GM10266 (cell line): Measurements from ENCODE around the gene INMT.

ENCODE experiments used
- DNase-seq: peaks from one replicate; pipeline ENCODE4 v3.0.0; 2012; ENCODE audit errors: extremely low spot score
- TF ChIP-seq, protein P1 (sequence below): IDR thresholded peaks from 2 replicates; pipeline ENCODE4 v1.5.1; 2012; ENCODE audit warnings: mild to moderate bottlenecking, low read depth; ENCODE audit not compliant: control insufficient read depth, insufficient read depth; ENCODE audit errors: missing control alignments

The INMT gene

DNA sequence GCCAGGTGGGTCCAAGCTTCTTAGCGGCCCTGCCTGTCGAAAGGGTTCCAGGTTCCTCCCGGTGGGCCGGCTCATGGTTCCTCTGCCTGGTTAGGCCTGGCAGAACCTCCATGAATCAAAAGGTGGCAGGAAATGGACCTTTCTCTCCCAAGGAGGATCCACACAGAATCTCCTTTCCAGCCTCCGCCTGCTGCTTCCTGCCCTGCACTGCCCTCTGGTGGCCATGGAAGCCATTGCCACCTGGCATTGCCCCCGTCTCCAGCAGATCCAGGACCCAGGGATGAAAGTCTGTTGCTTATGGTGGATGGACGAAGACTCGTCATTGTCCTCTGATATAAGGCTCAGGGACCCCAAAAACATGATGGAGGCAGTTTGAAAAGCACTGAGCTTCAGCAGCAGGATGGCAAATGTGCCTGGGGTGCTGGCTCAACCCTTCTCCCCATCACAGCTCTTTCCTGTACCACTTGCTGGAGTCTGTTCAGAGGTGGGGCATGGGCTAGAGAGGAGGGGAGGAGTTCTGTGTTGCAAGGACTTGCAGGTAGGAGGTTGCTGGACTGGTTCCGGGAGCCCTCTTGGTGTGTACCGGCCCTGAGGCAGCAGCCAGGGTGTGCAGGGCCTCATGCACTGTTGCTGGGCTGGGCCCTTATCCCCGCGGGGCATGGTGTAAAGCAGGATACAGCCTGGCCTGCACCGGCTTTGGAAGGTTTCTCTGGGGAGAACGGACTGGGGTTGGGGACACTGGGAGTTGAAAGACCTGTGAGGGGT, 11.3 kb upstream of the INMT start:
- peak; percentile 81 for DNase-seq
- TF ChIP-seq, protein P1, sequence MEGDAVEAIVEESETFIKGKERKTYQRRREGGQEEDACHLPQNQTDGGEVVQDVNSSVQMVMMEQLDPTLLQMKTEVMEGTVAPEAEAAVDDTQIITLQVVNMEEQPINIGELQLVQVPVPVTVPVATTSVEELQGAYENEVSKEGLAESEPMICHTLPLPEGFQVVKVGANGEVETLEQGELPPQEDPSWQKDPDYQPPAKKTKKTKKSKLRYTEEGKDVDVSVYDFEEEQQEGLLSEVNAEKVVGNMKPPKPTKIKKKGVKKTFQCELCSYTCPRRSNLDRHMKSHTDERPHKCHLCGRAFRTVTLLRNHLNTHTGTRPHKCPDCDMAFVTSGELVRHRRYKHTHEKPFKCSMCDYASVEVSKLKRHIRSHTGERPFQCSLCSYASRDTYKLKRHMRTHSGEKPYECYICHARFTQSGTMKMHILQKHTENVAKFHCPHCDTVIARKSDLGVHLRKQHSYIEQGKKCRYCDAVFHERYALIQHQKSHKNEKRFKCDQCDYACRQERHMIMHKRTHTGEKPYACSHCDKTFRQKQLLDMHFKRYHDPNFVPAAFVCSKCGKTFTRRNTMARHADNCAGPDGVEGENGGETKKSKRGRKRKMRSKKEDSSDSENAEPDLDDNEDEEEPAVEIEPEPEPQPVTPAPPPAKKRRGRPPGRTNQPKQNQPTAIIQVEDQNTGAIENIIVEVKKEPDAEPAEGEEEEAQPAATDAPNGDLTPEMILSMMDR = peak; percentile 99

GRCh38 chr7:30741289-30741688, 10.6 kb upstream of the INMT start:
- TF ChIP-seq, protein P1 = no peak
- no peak for DNase-seq

DNA sequence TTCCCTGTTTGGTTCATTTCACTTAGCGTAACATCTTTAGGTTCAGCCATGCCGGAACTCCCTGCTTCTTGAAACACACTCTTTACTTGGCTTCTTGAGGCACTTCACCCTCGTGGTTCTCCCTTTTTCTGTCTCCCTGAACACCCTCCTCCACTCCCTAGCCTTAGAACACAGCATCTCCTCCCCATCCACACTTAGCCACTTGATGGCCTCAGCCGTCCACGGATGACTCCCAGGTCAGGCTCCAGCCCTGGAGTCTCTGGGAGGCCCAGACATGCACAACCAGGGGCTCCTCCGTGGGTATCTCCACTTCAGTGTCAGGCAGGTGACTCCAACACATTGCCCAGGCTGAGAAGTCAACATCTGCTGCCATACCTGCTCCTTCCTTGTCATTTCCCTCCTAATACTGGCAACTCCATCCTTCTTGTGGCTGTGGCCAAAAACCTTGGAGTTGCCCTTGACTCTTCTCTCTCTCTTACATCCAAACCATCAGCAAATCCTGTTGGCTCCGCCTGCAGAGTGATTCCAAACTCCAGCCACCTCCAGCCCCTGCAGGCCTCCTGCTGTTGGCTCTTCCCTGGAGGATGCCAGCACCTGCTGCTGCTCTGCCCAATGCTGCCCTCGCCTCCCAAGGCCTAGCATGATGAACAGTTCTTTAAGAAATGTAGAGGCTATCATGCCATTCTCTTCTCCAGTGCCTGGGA, 8.4 kb upstream of the INMT start:
- TF ChIP-seq, protein P1 = peak; percentile 20
- DNase-seq = no peak

DNA sequence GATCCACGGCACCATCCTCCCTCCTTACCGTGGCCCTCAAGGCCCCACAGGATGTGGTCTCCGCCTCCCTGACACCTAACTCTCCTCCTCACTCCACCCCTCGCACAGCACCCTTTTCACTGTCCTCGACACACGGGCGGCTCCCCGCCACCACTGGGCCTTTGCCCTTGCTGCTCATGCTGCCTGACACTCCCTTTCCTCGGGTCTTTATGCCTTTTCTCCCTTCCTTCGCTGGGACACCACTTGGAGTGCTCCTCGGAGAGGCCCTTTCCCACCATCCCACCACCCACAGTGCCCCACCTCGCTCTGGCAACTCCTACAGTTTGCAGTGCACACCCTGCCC, 7.9 kb upstream of the INMT start:
- TF ChIP-seq, protein P1 = no peak
- no peak for DNase-seq

GRCh38 chr7:30745261-30745941, 6.5 kb upstream of the INMT start:
- DNase-seq = no peak
- TF ChIP-seq, protein P1 = no peak

GRCh38 chr7:30750010-30750409, 1.9 kb upstream of the INMT start:
- no peak for DNase-seq
- TF ChIP-seq, protein P1 = no peak
